RCC 7860 (cell line): Measurements from ENCODE around the gene TNPO1.
"Not testable (repeated sequence)": the region's sequence is repeated elsewhere in the genome, so short reads cannot be mapped to it uniquely, and the experiment has no call there.

Source experiments
- DNase-seq: peaks from one replicate; pipeline ENCODE4 v3.0.0-alpha.2; 2015; ENCODE audit warnings: low spot score
- FAIRE-seq: peaks from 2 replicates; lab custom pipeline; 2012; peaks lifted over from hg19 to GRCh38; lab: Jason Lieb, UNC

TNPO1 gene

GRCh38 chr5:72922422-72922821 lies 106.0 kb downstream of the TNPO1 start:
- no peak for DNase-seq
- no peak for FAIRE-seq

- no peak for FAIRE-seq
- no peak for DNase-seq
Observed at GRCh38 chr5:72925336-72926010, 109.0 kb downstream of the TNPO1 start.

GRCh38 chr5:72932686-72933085 lies 116.2 kb downstream of the TNPO1 start:
- FAIRE-seq, DNase-seq: not testable (repeated sequence)

- not testable (repeated sequence) for FAIRE-seq, DNase-seq
Observed at GRCh38 chr5:72934953-72935725, 118.7 kb downstream of the TNPO1 start.

- no peak for FAIRE-seq
- no peak for DNase-seq
Observed at GRCh38 chr5:72936893-72937292, 120.4 kb downstream of the TNPO1 start.

GRCh38 chr5:72937517-72938061 lies 121.1 kb downstream of the TNPO1 start:
- FAIRE-seq (no peak), DNase-seq (no peak)

GRCh38 chr5:72938206-72938605 lies 121.7 kb downstream of the TNPO1 start:
- DNase-seq (peak; percentile 6), FAIRE-seq (no peak)

- no peak for DNase-seq
- no peak for FAIRE-seq
Observed at GRCh38 chr5:72940082-72940481, 123.6 kb downstream of the TNPO1 start.

- DNase-seq (no peak), FAIRE-seq (no peak)
Observed at GRCh38 chr5:72943307-72943706, 126.8 kb downstream of the TNPO1 start.

- DNase-seq, result no peak
- FAIRE-seq, result no peak
Observed at GRCh38 chr5:72947498-72947897, 131.0 kb downstream of the TNPO1 start.

- FAIRE-seq, result no peak
- DNase-seq, result no peak
Observed at GRCh38 chr5:72949481-72949880, 133.0 kb downstream of the TNPO1 start.

GRCh38 chr5:72951671-72952468 lies 135.4 kb downstream of the TNPO1 start:
- DNase-seq, result peak; percentile 57
- peak; percentile 75 for FAIRE-seq

GRCh38 chr5:72954389-72954788 lies 137.9 kb downstream of the TNPO1 start:
- DNase-seq (no peak), FAIRE-seq (no peak)

GRCh38 chr5:72955143-72955767 lies 138.8 kb downstream of the TNPO1 start:
- no peak for FAIRE-seq
- DNase-seq, result no peak

GRCh38 chr5:72955768-72956323 lies 139.4 kb downstream of the TNPO1 start, which contains the start of gene FCHO2:
Gene FCHO2 (plus strand): TSS chr5:72956041. CDS start chr5:72956097, 56 bp downstream.
- DNase-seq (peak; percentile 82), FAIRE-seq (no peak)

GRCh38 chr5:72956324-72957140 lies 140.1 kb downstream of the TNPO1 start:
- peak; percentile 6 for DNase-seq
- FAIRE-seq, result no peak

GRCh38 chr5:72957337-72957736 lies 140.9 kb downstream of the TNPO1 start:
- FAIRE-seq (no peak), DNase-seq (no peak)

- no peak for FAIRE-seq
- DNase-seq, result no peak
Observed at GRCh38 chr5:72959257-72959656, 142.8 kb downstream of the TNPO1 start.
